A673 (cell line): Measurements from ENCODE around the gene UNC13C.

Experiments
- CTCF ChIP-seq: fragments of 300-800, 200-600 bp; sonication (generic); conservative IDR thresholded peaks from 2 replicates; pipeline ENCODE4 v1.5.1; 2017; ENCODE audit warnings: low read depth, mild to moderate bottlenecking, antibody characterized with exemption, low read length, moderate library complexity, mixed read lengths
- EZH2 ChIP-seq: fragments of 200-600 bp; sonication (generic); IDR thresholded peaks from 2 replicates; pipeline ENCODE4 v1.6.1; 2017; ENCODE audit warnings: borderline replicate concordance, low read depth, mild to moderate bottlenecking, mixed read lengths, antibody characterized with exemption, low read length; ENCODE audit not compliant: poor library complexity, severe bottlenecking

GRCh38 chr15:54608876-54609835 lies 630.9 kb downstream of the UNC13C start:
- TF ChIP-seq EZH2 (no peak), CTCF (no peak)
